ENCODE results near the gene CLCNKA.

DNA sequence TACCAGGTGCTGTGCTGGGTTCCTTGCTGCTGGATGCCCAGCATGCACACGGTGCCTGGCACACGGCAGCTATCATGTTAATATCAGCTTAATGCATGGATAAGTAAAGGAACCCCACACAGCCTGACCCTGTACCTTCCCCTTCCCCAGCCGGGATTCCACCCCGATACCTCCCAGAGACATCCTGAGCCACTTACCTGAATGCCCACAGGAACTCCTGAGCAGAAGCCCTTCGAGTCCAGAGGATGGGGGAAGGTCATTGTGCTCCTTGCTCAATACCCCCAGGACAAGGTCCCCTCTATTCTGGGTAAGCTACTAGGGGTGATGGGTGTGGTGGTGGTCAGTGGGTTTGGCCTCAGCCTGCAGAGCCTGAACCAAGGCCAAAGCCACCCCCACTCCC lies 50.3 kb downstream of the CLCNKA start:
- TF ChIP-seq, protein P1, sequence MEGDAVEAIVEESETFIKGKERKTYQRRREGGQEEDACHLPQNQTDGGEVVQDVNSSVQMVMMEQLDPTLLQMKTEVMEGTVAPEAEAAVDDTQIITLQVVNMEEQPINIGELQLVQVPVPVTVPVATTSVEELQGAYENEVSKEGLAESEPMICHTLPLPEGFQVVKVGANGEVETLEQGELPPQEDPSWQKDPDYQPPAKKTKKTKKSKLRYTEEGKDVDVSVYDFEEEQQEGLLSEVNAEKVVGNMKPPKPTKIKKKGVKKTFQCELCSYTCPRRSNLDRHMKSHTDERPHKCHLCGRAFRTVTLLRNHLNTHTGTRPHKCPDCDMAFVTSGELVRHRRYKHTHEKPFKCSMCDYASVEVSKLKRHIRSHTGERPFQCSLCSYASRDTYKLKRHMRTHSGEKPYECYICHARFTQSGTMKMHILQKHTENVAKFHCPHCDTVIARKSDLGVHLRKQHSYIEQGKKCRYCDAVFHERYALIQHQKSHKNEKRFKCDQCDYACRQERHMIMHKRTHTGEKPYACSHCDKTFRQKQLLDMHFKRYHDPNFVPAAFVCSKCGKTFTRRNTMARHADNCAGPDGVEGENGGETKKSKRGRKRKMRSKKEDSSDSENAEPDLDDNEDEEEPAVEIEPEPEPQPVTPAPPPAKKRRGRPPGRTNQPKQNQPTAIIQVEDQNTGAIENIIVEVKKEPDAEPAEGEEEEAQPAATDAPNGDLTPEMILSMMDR (conservative IDR thresholded peaks at IDR 0.05) = no peak
- TF ChIP-seq EZH2 (IDR thresholded peaks at IDR 0.05; ENCODE audit: low read depth) = no peak
